WTC11 (cell line): ENCODE data around the gene CACNA1C. TPM values are rescaled to one million over a fixed set of nuclear protein-coding genes. Genes with fewer than 3 reads are reported as not detected.

ENCODE experiments used
- ATAC-seq: fragments of 200-7000 bp; cut with Tn5 transposase; 2 replicates; pipeline ENCODE4 v1.10.0; 2021; ENCODE audit warnings: mild to moderate bottlenecking, moderate library complexity
- CTCF ChIA-PET: fragments of 300-600 bp; sonication (Branson Sonifier 250); formaldehyde crosslinking; loops from one replicate; lab custom pipeline; 2021; ENCODE audit warnings: antibody characterized with exemption; lab: Charles Lee
- POLR2A ChIA-PET: fragments of 350-600 bp; sonication (Branson Sonifier 250); formaldehyde crosslinking; loops from one replicate; lab custom pipeline; 2021; ENCODE audit warnings: antibody characterized with exemption; lab: Charles Lee
- DNase-seq: peaks from one replicate; pipeline ENCODE4 v3.0.0; 2021; ENCODE audit warnings: low spot score
- H3K27ac Mint-ChIP-seq: 2 replicates; pipeline ENCODE4 v1.8.0; 2021; ENCODE audit warnings: mixed read lengths
- H3K27me3 Mint-ChIP-seq: 2 replicates; pipeline ENCODE4 v1.8.0; 2021; ENCODE audit warnings: low read depth, mild to moderate bottlenecking, moderate library complexity, mixed read lengths
- H3K36me3 Mint-ChIP-seq: 2 replicates; pipeline ENCODE4 v1.8.0; 2021; ENCODE audit warnings: mixed read lengths
- H3K4me1 Mint-ChIP-seq: 2 replicates; pipeline ENCODE4 v1.8.0; 2022; ENCODE audit warnings: mixed read lengths
- H3K4me3 Mint-ChIP-seq: 2 replicates; pipeline ENCODE4 v1.8.0; 2021; ENCODE audit warnings: mild to moderate bottlenecking, moderate library complexity, mixed read lengths
- H3K9me3 Mint-ChIP-seq: 2 replicates; pipeline ENCODE4 v1.8.0; 2021; ENCODE audit warnings: mixed read lengths
- CDX4 ChIP-seq: fragments of 250-450 bp; sonication (Bioruptor Pico); IDR thresholded peaks from 2 replicates; pipeline ENCODE4 v1.9.0; 2021; ENCODE audit warnings: moderate library complexity, mild to moderate bottlenecking, inconsistent platforms, borderline replicate concordance
- E2F4 ChIP-seq: sonication (generic); formaldehyde crosslinking; IDR thresholded peaks from 2 replicates; pipeline ENCODE4 v1.8.1; 2022; ENCODE audit warnings: low read depth, mild to moderate bottlenecking, moderate library complexity, missing genetic modification reagents, borderline replicate concordance
- FOXK1 ChIP-seq: sonication (generic); formaldehyde crosslinking; IDR thresholded peaks from 2 replicates; pipeline ENCODE4 v1.8.0; 2022; ENCODE audit warnings: mild to moderate bottlenecking, moderate library complexity, missing genetic modification reagents
- IRF2 ChIP-seq: sonication (generic); formaldehyde crosslinking; IDR thresholded peaks from 2 replicates; pipeline ENCODE4 v1.8.0; 2022; ENCODE audit warnings: low read depth, missing genetic modification reagents, borderline replicate concordance
- MAX ChIP-seq: sonication (generic); formaldehyde crosslinking; IDR thresholded peaks from 2 replicates; pipeline ENCODE4 v1.8.0; 2022; ENCODE audit warnings: mild to moderate bottlenecking, missing genetic modification reagents
- MLX ChIP-seq: sonication (generic); formaldehyde crosslinking; IDR thresholded peaks from 2 replicates; pipeline ENCODE4 v1.8.1; 2023; ENCODE audit warnings: mild to moderate bottlenecking, missing genetic modification reagents, moderate library complexity
- MXD4 ChIP-seq: fragments of 250-450 bp; sonication (Bioruptor Pico); IDR thresholded peaks from 2 replicates; pipeline ENCODE4 v1.8.0; 2021; ENCODE audit warnings: mild to moderate bottlenecking, moderate library complexity, borderline replicate concordance
- NFATC4 ChIP-seq: fragments of 250-450 bp; sonication (Bioruptor Pico); IDR thresholded peaks from 2 replicates; pipeline ENCODE4 v1.9.0; 2021; ENCODE audit warnings: mild to moderate bottlenecking
- NFYB ChIP-seq: sonication (generic); formaldehyde crosslinking; conservative IDR thresholded peaks from 2 replicates; pipeline ENCODE4 v1.8.0; 2022; ENCODE audit warnings: low read depth, missing genetic modification reagents
- NR3C1 ChIP-seq: sonication (generic); formaldehyde crosslinking; conservative IDR thresholded peaks from 2 replicates; pipeline ENCODE4 v1.8.1; 2023; ENCODE audit warnings: low read depth, mild to moderate bottlenecking, missing genetic modification reagents
- PRRX2 ChIP-seq: fragments of 250-450 bp; sonication (Bioruptor Pico); IDR thresholded peaks from 2 replicates; pipeline ENCODE4 v1.8.0; 2021; ENCODE audit warnings: mild to moderate bottlenecking
- RELA ChIP-seq: sonication (generic); formaldehyde crosslinking; IDR thresholded peaks from 2 replicates; pipeline ENCODE4 v1.8.1; 2022; ENCODE audit warnings: missing genetic modification reagents, mild to moderate bottlenecking, borderline replicate concordance
- RORB ChIP-seq: fragments of 250-450 bp; sonication (Bioruptor Pico); IDR thresholded peaks from 2 replicates; pipeline ENCODE4 v1.9.0; 2021; ENCODE audit warnings: mild to moderate bottlenecking
- SMAD4 ChIP-seq: sonication (generic); formaldehyde crosslinking; IDR thresholded peaks from 2 replicates; pipeline ENCODE4 v1.8.0; 2022; ENCODE audit warnings: mild to moderate bottlenecking, missing genetic modification reagents
- SP1 ChIP-seq: sonication (generic); formaldehyde crosslinking; conservative IDR thresholded peaks from 2 replicates; pipeline ENCODE4 v1.8.1; 2022; ENCODE audit warnings: missing genetic modification reagents
- TCF7 ChIP-seq: sonication (generic); formaldehyde crosslinking; IDR thresholded peaks from 2 replicates; pipeline ENCODE4 v1.8.0; 2022; ENCODE audit warnings: mild to moderate bottlenecking, low read depth, missing genetic modification reagents, moderate library complexity
- TEAD1 ChIP-seq: sonication (generic); formaldehyde crosslinking; IDR thresholded peaks from 2 replicates; pipeline ENCODE4 v1.8.0; 2022; ENCODE audit warnings: mild to moderate bottlenecking, missing genetic modification reagents
- USF1 ChIP-seq: sonication (generic); formaldehyde crosslinking; IDR thresholded peaks from 2 replicates; pipeline ENCODE4 v1.8.0; 2022; ENCODE audit warnings: mild to moderate bottlenecking, missing genetic modification reagents
- ZNF121 ChIP-seq: sonication (generic); formaldehyde crosslinking; IDR thresholded peaks from 2 replicates; pipeline ENCODE4 v1.8.0; 2023; ENCODE audit warnings: missing genetic modification reagents
- ZNF281 ChIP-seq: sonication (generic); formaldehyde crosslinking; IDR thresholded peaks from 2 replicates; pipeline ENCODE4 v1.8.0; 2023; ENCODE audit warnings: mild to moderate bottlenecking, missing genetic modification reagents
- total RNA-seq: library from RNA; stranded (reverse); gene quantifications from 3 replicates; pipeline ENCODE4 v1.2.3, GENCODE V29; 2021

Gene CACNA1C
- total RNA-seq, 1 experiment from 2014 or later: 1.7 TPM

- no peak for TF ChIP-seq E2F4 (CRISPR knock-in tag)
Observed at GRCh38 chr12:2614341-2614740, 561.6 kb downstream of the CACNA1C start (continued).

GRCh38 chr12:2615665-2616402, 563.0 kb downstream of the CACNA1C start:
- H3K27ac Mint-ChIP-seq: no peak overlapping the region
- H3K27me3 Mint-ChIP-seq: no peaks in the 10 kb centered on the region
- ATAC-seq: peak; percentile 82
- TF ChIP-seq IRF2 (CRISPR knock-in tag) (no peak), CDX4 (CRISPR knock-in tag) (no peak), ZNF281 (no peak), RORB (CRISPR knock-in tag) (no peak), TEAD1 (CRISPR knock-in tag) (no peak), FOXK1 (CRISPR knock-in tag) (no peak), MXD4 (CRISPR knock-in tag) (no peak)
- no peaks in the 10 kb centered on the region for H3K36me3 Mint-ChIP-seq
- H3K9me3 Mint-ChIP-seq: no peaks in the 10 kb centered on the region
- peak; percentile 28 for DNase-seq
- ChIA-PET CTCF (interaction anchor here (0.8 to 2.8 kb wide), 11 partner anchors 9 to 676 kb away, joined by 3 to 30 read pairs (median 3); no protein-coding TSS in a partner anchor), POLR2A (interaction anchor here (1.1 kb wide), 1 partner anchor 9 kb away, joined by 3 read pairs; no protein-coding TSS in a partner anchor)
- H3K4me3 Mint-ChIP-seq: no peak overlapping the region
- peaks cover 12% of the 10 kb centered on the region for H3K4me1 Mint-ChIP-seq

- Mint-ChIP-seq H3K36me3 (no peaks in the 10 kb centered on the region), H3K4me3 (no peak overlapping the region), H3K9me3 (no peaks in the 10 kb centered on the region), H3K27ac (no peak overlapping the region), H3K4me1 (peaks cover 12% of the 10 kb centered on the region), H3K27me3 (no peaks in the 10 kb centered on the region)
- ATAC-seq: no peak
- CTCF ChIA-PET: interaction anchor here (1.2 to 2.8 kb wide), 4 partner anchors 8 to 167 kb away, joined by 3 to 30 read pairs (median 4); no protein-coding TSS in a partner anchor
- DNase-seq: no peak
- TF ChIP-seq NFATC4: no peak
- POLR2A ChIA-PET: interaction anchor here (0.6 kb wide), 1 partner anchor 218 kb away, joined by 3 read pairs; the partner anchor contains the start of gene NRIP2
Observed at GRCh38 chr12:2616763-2617162, 564.0 kb downstream of the CACNA1C start.

- DNase-seq (no peak), ATAC-seq (no peak)
- ChIA-PET POLR2A (interaction anchor here (0.6 kb wide), 1 partner anchor 217 kb away, joined by 3 read pairs; the partner anchor contains the start of gene NRIP2), CTCF (interaction anchor here (0.6 to 1.5 kb wide), 3 partner anchors 9 to 35 kb away, joined by 3 read pairs; no protein-coding TSS in a partner anchor)
- Mint-ChIP-seq H3K36me3 (no peaks in the 10 kb centered on the region), H3K9me3 (no peaks in the 10 kb centered on the region), H3K27ac (no peak overlapping the region), H3K27me3 (no peaks in the 10 kb centered on the region; the same call in 1 of the 2 replicates), H3K4me1 (peaks cover 12% of the 10 kb centered on the region), H3K4me3 (no peak overlapping the region)
- TF ChIP-seq USF1 (CRISPR knock-in tag): no peak
- no peak for TF ChIP-seq E2F4 (CRISPR knock-in tag)
- TF ChIP-seq PRRX2 (CRISPR knock-in tag): no peak
- TF ChIP-seq RELA: no peak
- no peak for TF ChIP-seq MLX (CRISPR knock-in tag)
- no peak for TF ChIP-seq SMAD4 (CRISPR knock-in tag)
- TF ChIP-seq ZNF121 (CRISPR knock-in tag): no peak
- no peak for TF ChIP-seq TCF7
- no peak for TF ChIP-seq SP1 (CRISPR knock-in tag)
- no peak for TF ChIP-seq MAX
- no peak for TF ChIP-seq NR3C1 (CRISPR knock-in tag)
- TF ChIP-seq NFYB (CRISPR knock-in tag): no peak
Observed at GRCh38 chr12:2617365-2617764, 564.6 kb downstream of the CACNA1C start.
